ENCODE measurements around the gene STK32A. TPM values are rescaled to one million over a fixed set of nuclear protein-coding genes. Genes with fewer than 3 reads are reported as not detected.

STK32A gene
- total RNA-seq = 1 to 10 TPM in 1 of 2 donors, under 1 TPM in 1; 0.95 to 8.7 TPM
- long read RNA-seq, donor 1, partial matches to known transcripts = 0 of 1 reads
- long read RNA-seq, donor 1, other reads (novel, unspliced or antisense) = 1 of 1 reads
- long read RNA-seq, donor 2 = 0 reads

DNA sequence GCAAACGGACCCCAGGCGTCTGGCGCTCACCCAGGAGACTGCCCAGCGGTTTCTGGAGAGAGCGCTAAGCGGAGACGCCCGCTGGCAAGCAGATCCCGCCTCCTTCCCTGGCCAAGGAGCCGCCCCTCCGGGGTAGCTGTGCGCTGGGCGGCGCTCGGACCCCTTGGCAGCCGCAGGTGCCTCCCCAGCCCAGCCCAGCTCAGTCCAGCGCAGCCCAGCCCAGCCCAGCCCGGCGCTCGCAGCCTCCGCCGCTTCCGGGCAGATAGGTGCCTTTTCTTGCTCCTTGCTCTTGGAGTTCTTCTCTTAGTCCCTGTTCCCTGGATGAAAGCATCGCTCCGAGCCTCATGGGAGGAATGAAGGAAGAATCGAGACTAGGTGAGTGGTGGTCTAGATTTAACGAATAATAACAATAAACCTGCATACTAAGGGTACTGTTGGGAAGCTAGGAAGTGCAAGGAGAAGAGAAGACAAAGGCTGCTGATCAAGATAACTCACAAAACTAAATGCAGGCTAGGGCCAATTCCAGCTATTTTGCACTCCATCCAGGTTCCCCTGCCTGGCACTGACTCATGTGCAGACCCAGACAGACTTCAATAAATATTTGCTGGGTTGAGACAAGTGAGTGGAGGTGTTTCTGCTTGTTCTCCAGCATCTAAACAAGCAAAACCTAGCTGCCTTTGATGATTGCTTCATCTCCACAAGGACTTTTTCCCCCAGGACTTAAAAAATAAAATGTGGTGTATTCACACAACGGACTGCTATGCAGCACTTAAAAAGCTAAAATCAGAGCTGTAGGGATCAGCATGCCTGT, at the start of gene STK32A:
TSS of gene STK32A (plus strand) at position 202 of the 811 bp plus-strand sequence. CDS start 4,609 bp downstream, outside the sequence.
- DNase-seq (ENCODE audit: low spot score) = peak; percentile 85
- intact Hi-C loops (cut with DNase I) = no loop called here

DNA sequence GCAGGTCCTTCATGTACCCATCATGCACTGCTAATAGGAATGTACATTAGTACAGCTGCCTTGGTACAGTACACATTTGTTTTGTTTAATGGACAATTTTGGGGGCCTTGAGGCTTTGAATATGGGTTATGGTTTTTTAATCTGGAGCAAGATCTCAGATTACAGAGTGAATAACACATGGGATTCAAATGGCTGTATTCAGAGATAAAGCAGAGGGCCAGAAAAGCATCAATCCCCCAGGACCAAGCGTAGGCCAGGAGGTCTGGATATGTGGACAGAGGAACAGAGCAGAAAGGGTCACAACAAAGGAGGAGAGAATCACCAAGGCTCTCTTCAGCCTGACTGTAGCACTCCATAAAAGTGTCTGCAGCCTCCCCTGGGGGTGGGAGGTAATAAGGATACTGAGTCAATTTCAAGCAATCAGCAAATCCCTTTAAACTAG, 47.7 kb upstream of the STK32A start:
- no peak for DNase-seq (ENCODE audit: low spot score)
- intact Hi-C loops (cut with DNase I) = loop anchor here (5.0 kb wide), 2 partner anchors 645 to 655 kb away; no protein-coding TSS in a partner anchor

DNA sequence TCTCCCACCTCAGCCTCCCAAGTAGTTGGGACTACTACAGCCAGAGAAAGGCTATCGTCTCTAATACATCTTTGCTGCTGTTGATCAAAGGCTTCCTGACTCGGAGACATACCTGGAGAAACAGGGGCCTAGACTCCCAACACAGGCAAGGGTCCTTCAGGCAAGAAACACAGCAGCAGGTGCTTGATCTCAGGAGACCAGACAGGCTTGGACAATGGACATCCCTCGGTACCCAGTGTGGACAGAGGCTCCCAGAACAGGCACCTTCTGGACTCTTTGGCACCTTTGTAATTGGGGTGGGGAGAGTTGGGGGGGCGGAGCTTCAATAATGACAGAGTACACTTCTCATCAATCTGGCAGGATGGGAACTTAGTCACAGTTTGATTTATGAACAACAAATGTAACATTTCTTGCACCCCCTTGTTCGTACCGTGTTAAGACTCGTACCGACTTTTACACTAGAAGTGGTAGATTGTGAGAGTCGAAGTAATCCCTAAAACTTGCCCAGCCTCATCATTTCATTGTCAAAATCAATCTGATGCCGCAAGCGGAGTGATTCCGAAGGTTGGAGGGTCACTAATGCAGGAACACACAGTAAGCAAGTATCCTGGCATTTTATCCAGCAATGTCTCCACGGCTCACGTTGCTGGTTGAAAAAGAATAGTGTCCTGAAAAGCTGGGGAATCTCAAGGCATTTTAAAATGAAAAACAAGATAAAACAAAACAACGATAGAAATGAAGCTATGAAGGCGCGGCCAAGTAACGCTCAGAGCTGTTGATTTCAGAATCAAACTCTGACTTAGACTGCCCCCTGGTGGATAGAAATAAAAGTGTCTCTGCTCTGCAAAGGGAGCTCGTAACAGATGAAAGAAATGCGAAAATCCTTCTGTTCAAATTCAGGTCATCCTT, 46.4 kb upstream of the STK32A start:
- DNase-seq (ENCODE audit: low spot score) = no peak
- intact Hi-C loops (cut with DNase I) = loop anchor here (5.0 kb wide), 2 partner anchors 646 to 656 kb away; no protein-coding TSS in a partner anchor

DNA sequence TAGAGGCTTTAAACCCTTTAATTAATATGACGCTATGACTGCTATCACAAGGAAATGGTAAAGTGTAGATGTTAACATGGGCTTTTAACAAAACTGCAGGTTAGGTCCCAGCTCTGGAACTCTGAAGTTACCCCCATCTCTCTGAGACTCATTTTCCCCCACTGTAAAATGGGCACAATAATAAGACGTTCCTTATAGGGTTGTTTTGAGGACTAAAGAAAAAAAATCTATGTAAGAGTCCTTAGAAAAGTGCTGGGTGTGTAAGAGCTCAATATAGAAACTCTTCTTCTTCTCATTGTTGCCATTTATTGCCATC, 45.8 kb upstream of the STK32A start:
- DNase-seq (ENCODE audit: low spot score) = no peak
- intact Hi-C loops (cut with DNase I) = loop anchor here (5.0 kb wide), 2 partner anchors 647 to 657 kb away; no protein-coding TSS in a partner anchor

DNA sequence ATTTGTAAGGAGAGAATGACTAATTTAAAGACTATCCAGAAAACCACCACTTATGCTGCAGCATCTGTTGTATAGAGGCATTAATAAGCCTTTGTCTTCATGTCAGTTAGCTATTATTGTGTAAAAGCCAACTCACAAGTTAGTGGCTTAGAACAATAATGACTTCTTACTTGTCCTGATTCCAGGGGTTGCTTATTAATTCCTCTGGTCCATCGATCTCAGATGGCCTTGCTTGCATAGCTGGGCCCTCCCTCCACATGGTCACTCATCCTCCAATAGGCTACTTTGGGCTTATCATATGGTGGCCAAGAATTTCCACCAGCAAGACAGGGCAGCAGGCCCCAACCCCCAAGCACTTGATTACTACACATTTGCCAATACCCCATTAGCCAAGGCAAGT, 44.5 kb upstream of the STK32A start:
- no peak for DNase-seq (ENCODE audit: low spot score)
- intact Hi-C loops (cut with DNase I) = no loop called here

DNA sequence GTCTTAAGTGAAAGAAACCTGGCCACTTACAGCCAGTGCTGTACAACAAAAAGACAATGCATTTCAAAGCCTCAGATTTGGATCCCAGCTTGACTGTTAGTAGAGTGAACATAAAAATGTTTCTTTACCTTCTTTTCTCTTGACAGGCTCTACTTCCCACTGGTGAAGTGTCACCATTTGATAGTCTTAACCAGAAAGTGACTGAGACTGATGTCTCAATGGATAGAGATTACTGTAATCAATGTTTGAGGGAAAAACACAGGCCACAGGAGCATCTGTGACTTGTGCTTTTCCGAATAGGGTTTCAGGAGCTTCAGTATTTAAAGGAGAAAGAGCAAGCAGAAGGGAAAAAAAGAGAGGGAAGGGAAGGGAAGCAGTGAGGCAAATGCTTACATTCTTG, 41.7 kb upstream of the STK32A start:
- no peak for DNase-seq (ENCODE audit: low spot score)
- intact Hi-C loops (cut with DNase I) = no loop called here

DNA sequence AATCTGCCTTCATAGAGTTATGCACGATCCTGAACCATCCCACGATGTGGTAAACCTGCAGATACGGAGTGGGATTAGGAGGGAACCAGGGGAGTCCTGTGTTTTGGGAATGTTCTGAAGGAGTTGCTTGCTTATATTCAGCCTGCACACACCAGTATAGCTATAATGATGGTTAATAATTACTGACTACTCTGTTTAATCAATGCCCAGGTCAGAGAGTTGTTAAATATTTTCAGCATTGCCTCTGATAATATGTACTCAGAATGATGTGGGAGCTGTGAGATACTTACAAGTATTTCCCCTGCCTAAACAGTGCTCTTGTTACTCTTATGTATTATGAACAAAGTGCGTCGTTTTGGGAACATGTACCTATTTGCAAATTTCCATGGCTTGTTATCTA, 34.8 kb upstream of the STK32A start:
- intact Hi-C loops (cut with DNase I) = no loop called here
- no peak for DNase-seq (ENCODE audit: low spot score)

DNA sequence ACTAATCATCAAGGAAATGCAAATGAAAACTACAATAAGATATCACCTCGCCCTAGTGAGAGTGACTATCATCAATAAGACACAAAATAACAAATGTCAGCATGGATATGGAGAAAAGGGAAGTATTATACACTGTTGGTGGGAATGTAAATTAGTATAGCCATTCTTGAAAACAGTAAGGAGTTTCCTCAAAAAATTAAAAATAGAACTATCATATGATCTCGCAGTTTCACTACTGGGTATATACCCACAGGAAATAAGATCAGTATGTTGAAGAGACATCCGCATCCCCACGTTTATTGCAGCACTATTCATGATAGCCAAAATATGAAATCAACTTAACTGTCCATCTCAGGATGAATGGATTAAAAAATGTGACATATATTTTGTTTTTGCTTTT, 31.6 kb upstream of the STK32A start:
- intact Hi-C loops (cut with DNase I) = no loop called here
- no peak for DNase-seq (ENCODE audit: low spot score)

DNA sequence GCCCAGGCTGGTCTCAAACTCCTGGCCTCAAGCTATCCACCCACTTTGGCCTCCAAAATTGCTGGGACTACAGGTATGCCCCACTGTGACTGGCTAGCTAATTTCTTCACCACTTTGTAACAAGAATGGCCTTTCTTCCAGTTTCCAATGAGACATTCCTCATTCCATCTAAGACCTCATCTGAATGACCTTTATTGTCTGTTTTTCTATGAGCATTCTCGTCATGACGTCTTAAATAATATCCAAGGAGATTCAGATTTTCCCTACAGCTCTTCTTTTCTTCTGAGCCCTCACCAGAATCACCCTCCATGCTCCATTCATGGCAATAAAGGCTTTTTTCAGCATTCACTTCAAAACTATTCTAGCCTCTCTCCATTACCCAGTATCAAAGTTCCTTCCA, 30.2 kb upstream of the STK32A start:
- intact Hi-C loops (cut with DNase I) = no loop called here
- no peak for DNase-seq (ENCODE audit: low spot score)

DNA sequence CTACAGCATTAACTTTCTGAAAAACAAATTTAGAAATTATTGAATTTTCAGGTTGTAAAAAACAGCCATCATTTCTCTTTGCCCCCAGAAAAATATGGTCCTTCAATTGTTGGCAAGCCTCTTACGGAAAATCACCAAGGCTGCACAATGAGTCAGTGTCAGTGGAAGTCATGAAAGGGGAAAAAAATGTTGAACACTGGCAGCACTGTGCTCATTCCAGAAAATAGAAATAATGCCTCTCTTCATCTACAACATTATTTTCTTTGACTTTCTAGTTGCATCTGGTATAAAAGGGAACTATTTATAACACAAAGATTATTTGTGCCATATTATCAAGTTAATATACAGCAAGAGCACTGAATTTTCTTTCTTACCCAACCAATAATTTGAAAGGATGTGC, 26.7 kb upstream of the STK32A start:
- DNase-seq (ENCODE audit: low spot score) = no peak
- intact Hi-C loops (cut with DNase I) = no loop called here

DNA sequence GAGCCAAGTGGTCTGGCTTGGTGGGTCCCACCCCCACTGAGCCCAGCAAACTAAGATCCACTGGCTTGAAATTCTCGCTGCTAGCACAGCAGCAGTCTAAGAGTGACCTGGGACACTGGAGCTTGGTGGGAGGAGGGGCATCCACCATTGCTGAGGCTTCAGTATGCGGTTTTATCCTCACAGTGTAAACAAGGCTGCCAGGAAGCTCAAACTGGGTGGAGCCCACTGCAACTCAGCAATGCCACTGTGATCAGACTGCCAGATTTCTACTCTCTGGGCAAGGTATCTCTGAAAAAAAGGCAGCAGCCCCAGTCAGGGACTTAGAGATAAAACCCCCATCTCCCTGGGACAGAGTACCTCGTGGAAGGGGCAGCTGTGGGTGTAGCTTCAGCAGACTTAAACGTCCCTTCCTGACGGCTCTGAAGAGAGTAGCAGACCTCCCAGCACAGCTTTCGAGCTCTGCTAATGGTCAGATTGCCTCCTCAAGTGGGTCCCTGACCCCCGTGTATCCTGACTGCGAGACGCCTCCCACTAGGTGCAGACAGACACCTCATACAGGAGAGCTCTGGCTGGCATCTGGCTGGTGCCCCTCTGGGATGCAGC, 18.2 kb upstream of the STK32A start:
- no peak for DNase-seq (ENCODE audit: low spot score)
- intact Hi-C loops (cut with DNase I) = no loop called here

DNA sequence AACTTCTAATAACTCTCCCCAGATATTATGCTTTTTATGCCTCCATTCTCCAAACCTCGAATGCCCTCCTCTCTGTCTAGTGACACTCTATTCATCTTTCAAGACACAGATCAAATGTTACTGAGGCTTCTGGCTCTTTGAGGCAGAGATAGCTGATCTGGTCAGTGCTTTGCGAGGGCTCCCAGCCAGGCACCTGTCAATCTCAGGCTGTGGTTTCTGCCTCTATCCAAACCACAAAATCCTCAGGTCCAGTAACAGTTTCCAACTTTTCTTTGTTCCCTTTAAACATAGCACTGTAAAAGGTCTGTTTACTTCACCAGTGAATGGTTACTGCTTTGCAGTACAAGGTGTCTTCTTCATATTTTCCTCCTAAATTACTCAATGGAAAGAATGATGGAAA, 11.5 kb upstream of the STK32A start:
- DNase-seq (ENCODE audit: low spot score) = no peak
- intact Hi-C loops (cut with DNase I) = loop anchor here (10.0 kb wide), 2 partner anchors 141 to 151 kb away; no protein-coding TSS in a partner anchor

DNA sequence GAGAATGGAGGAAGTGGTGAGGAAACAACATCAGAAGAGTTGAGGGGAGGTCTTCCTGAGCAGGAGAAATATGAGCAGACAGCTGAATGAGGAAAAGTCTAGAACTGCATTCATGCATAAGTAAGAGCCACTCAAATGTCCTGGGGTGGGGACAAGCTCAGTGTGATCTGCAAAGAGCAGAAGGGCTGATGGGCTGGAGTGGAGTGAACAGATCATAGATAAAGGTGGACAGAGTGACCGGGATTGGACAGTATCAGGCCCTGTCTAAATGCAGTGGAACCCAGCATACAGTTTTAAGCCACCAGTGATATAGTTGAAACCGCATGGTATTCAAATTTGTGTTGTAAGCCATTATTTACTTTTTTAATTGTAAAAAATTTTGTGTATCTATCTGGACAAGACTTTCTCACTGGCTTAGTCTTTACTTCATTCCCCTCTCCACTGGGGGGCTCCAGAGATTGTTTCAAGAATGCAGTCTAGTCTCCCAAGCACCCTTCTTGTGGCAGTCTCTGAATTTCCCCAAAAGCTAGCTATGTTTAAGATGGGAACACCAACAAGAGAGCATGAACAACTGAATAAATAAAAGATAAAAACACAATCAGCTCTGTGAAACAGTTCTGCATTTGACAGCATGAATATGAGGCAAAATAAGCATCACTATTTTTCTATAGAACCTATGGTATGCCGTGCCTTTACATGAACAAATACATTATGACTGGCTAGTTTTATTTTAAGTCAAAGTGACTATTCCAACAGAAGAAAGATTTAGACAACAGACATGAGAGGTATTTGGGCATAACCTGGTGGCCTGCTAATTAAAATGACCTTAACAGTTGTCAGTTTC, 10.7 kb upstream of the STK32A start:
- DNase-seq (ENCODE audit: low spot score) = no peak
- intact Hi-C loops (cut with DNase I) = loop anchor here (10.0 kb wide), 2 partner anchors 141 to 151 kb away; no protein-coding TSS in a partner anchor

DNA sequence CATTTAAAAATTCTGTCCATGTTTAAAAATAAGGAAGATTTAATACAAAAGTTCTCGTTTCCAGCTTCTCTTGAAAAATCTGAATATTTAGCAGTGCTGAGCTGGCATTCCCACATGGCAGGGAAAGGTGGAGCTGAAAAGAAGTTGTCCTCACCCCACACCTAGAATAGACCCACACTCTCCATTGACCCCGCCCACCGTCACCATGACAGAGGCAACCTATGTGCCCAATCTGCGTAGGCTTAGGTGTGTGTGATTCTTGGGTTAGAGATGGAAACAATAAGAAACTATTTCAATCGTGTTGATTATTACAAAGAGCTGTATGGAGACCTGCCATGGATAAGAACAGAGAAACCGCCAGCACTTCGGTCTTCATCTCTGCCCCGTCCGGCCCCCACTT, 8.9 kb upstream of the STK32A start:
- DNase-seq (ENCODE audit: low spot score) = no peak
- intact Hi-C loops (cut with DNase I) = loop anchor here (5.0 to 10.0 kb wide), 4 partner anchors 139 to 351 kb away; no protein-coding TSS in a partner anchor

DNA sequence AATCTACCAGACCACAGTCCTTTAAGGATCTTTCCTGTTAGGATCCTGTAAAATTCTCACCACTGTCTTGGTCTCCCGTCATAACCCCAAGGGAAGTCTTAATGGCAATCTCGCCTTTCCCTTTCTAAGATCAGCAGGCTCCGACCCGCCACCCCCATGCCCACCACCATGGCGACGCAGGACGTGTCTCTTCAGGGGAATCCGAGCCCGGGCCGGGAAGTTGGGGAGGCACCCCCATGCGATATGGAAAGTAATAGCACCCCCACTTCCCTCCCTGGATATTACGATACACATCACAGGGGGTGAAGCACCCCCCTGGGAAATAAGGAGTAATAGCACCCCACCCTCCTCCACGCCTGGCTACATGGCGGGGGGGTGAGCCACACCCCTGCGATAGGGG, 8.3 kb upstream of the STK32A start:
- intact Hi-C loops (cut with DNase I) = loop anchor here (5.0 to 10.0 kb wide), 4 partner anchors 138 to 351 kb away; no protein-coding TSS in a partner anchor

DNA sequence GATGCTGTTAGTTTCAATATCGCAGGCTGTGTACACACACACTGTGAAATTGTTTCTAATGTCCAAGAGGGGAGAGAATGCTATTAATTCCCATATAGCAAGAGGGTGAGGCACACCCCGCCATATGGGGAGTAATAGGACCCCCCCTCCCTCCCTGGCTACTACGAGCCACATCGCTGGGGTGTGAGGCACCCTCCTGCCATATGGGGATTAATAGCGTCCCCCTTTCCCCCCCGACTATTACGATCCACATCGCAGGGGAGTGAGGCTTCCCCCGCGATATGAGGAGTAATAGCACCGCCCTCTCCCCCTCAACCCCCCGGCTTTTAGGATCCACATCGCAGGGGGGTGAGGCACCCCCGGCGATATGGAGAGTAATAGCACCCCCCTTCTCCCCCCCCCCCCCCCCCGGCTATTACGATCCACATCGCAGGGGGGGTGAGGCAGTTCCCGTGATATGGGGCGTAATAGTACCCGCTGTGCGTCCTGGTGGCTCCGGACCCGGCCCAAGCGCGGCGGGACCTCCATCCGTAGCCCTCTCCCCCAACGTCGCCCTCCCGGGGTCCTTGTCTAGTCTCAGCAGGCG, 494 bp upstream of the STK32A start:
- intact Hi-C loops (cut with DNase I) = no loop called here
- no peak for DNase-seq (ENCODE audit: low spot score)

More for the DNA sequence above, 8.3 kb upstream of the STK32A start:
- peak; percentile 74 for DNase-seq (ENCODE audit: low spot score)

DNA sequence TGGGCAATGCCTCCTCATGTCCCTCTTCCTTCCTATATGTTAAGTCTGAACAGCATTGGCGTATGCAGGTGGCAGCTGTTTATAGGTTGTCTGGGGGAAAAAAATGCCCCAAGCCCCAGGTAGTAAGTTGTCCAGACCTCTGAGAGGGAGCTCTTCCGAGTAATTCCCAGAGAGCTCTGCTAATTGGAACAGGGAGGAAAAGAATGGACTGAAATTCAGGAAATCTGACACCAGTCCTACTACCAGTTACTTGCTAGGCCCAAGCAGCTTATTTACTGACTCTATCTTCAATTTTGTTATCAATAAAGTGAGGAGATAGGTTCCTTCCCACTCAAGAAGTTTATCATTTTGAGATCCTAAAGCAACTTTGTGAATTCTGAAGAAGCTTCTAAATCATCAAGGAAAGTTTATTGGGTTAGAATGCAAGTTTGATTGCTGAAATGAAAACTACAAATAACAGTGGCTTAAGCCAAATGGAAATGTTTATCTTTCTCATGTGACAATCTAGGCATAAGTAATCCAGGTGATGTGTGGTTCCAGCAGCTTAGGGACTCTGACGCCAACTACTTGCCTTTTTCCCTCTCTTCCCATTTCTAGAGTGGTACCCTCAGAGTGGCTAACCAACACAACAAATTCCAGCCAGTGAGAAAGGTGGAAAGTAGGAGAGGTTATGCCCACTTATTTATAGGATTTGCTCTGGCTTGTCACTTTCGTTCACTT, 5.6 kb downstream of the STK32A start:
- intact Hi-C loops (cut with DNase I) = loop anchor here in 1 of 2 donors (5.0 kb wide), 1 partner anchor 303 kb away; no protein-coding TSS in a partner anchor
- DNase-seq (ENCODE audit: low spot score) = no peak
